ENCODE results near the gene MB21D2.

Gene MB21D2

DNA sequence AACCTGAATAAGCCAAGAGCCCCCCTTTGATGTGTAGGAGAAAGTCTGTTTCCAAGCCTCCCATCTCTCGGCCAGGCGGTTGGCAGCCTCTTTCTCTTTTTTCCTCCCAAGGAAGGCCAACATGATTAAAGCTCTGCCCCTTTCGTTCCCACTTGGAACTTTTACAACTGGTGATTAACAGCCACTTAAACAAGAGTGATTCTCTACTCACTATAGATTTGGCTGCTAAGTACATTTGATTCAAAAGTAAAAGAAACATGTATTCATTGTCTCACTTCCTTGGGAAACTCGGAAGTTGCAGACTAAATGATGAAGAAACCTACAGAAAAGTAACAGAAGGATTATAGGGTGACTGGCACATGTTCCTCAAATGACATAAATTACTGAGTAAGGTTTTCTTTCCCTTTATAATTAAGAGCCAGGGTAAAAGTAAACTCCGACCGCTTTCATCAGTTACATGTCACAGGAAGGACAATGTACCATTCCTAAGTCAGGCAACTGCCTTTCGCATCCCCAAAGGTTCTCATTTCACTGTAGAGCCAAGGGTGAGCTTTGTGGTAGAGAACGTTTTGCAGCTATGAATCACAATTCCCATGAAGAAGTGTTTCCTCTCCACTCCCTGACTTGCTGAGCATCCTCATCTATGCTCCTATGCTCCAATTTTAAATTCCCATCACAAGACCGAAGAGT is 72.7 kb downstream of the MB21D2 start:
- peaks cover 3% of the 10 kb centered on the region for H3K4me1 Mint-ChIP-seq (ENCODE audit: low read depth)
- H3K27me3 Mint-ChIP-seq, result peaks cover 2% of the 10 kb centered on the region
- no peaks in the 10 kb centered on the region for H3K36me3 Mint-ChIP-seq
- no peaks in the 10 kb centered on the region for H3K9me3 Mint-ChIP-seq (ENCODE audit: low read depth)
- H3K27ac Mint-ChIP-seq, result no peak overlapping the region
- no peak overlapping the region for H3K4me3 Mint-ChIP-seq

DNA sequence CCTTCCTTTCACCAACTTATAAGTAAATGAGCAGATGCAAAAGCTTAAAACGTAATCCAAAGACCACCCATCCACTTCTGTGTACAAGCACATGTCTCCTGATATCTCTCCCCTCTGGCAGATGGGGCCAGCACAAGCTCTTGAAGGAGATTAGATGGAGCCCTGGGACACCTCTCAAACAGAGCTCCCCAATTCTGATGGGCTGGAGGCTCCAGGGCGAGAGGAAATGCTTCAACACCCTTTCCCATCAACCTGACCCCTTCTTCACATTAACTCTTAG is 73.2 kb downstream of the MB21D2 start:
- H3K36me3 Mint-ChIP-seq, result no peaks in the 10 kb centered on the region
- H3K4me1 Mint-ChIP-seq (ENCODE audit: low read depth), result peaks cover 3% of the 10 kb centered on the region
- peaks cover 2% of the 10 kb centered on the region for H3K27me3 Mint-ChIP-seq
- H3K4me3 Mint-ChIP-seq, result no peak overlapping the region
- no peaks in the 10 kb centered on the region for H3K9me3 Mint-ChIP-seq (ENCODE audit: low read depth)
- no peak overlapping the region for H3K27ac Mint-ChIP-seq

DNA sequence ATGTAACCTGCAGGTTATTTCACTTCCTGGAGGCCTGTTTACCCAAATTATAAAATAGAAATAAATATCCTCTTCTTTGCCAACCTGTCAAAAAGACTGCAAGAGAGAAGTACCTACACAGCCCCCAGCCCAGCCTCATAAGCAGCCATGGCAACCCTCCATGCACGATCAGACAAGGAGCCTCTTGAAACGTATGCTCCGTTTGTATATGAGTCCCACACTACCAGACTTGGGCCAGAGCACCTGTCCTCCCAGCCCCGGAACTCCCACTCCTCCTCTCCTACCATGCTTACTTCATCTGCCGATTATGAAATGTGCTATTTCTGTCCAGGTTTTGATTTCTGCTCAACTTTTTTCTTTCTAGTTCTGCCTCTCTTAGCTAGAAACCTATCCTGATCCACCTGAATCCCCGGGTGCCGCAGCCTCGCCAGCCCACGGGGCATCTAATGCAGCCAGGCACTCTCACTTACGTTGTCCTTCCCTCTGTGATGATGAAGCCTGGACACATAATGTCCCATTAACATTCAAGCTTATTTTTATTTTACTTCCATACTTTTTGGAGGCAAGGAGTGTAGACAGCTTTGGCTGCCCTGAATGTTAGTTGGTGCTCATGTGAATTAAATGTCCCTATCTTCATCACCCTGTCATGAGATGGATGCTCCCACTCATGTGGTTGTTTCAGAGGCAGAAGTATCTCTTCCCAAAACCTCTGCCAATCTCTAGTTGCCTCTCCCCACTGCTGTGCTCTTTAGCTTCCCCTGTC is 73.8 kb downstream of the MB21D2 start:
- H3K9me3 Mint-ChIP-seq (ENCODE audit: low read depth), result no peaks in the 10 kb centered on the region
- peaks cover 2% of the 10 kb centered on the region for H3K27me3 Mint-ChIP-seq
- no peak overlapping the region for H3K4me3 Mint-ChIP-seq
- H3K36me3 Mint-ChIP-seq, result no peaks in the 10 kb centered on the region
- H3K4me1 Mint-ChIP-seq (ENCODE audit: low read depth), result peaks cover 3% of the 10 kb centered on the region
- no peak overlapping the region for H3K27ac Mint-ChIP-seq

DNA sequence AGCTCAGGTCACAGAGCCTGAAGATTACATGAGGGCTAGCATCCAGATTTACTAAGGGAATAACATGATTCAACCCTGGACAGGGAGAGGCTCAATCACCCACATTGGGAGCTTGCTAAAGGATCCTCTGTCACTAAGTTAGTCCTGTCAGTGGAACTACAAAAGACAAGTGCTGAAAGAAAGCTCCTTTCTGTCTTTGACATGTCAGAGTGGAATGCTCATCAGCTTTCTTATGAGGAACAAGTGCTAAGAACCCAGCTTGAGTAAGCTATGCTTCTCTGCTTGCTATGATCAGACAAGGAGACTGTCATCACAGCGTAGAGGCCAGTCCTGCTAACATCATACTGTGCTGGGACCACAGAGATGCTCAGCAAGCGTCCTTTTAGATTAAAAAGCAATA is 74.5 kb downstream of the MB21D2 start:
- peaks cover 3% of the 10 kb centered on the region for H3K4me1 Mint-ChIP-seq (ENCODE audit: low read depth)
- H3K9me3 Mint-ChIP-seq (ENCODE audit: low read depth), result no peaks in the 10 kb centered on the region
- H3K4me3 Mint-ChIP-seq, result no peak overlapping the region
- H3K36me3 Mint-ChIP-seq, result no peaks in the 10 kb centered on the region
- H3K27me3 Mint-ChIP-seq, result peaks cover 2% of the 10 kb centered on the region
- H3K27ac Mint-ChIP-seq, result no peak overlapping the region

DNA sequence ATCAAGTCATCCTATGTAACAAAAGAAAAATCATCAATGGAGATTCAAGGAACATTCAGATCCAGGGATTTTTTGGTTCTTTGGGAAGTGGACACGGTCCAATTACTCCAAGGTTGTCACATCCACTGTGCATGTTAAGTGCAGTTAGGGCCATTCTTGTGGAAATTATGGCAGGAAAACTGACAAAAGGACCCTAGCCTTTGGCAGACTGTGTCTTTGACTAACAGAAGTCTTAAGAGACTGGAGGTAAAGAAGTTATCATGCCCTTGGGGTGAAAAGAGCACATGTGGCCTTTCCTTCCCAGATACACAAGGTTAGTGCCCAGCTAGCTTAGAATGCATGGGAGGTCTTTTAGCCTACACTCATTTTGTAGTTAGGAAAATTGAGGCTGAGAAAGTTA is 74.9 kb downstream of the MB21D2 start:
- no peaks in the 10 kb centered on the region for H3K36me3 Mint-ChIP-seq
- no peaks in the 10 kb centered on the region for H3K9me3 Mint-ChIP-seq (ENCODE audit: low read depth)
- H3K27me3 Mint-ChIP-seq, result peaks cover 2% of the 10 kb centered on the region
- H3K27ac Mint-ChIP-seq, result no peak overlapping the region
- no peak overlapping the region for H3K4me3 Mint-ChIP-seq
- H3K4me1 Mint-ChIP-seq (ENCODE audit: low read depth), result peaks cover 7% of the 10 kb centered on the region

DNA sequence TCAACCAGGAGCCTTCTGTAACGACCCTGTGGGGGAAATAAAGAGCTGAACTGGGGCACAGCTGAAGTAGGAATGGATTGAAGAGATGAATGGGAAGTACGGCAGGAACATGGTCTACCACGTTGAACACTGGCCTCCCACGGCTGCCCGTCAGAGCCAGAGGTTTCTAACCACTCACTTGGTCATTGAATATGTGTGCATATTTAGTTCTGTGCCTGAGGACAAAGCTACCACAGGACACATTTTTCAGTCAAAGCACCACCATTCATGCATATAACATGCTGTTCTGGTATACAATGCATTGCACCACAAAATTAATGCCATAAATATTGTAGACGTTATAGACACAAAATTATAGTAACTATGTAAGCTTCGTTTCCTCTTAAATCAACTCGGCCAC is 75.5 kb downstream of the MB21D2 start:
- Mint-ChIP-seq H3K36me3 (no peaks in the 10 kb centered on the region), H3K27ac (no peak overlapping the region), H3K4me1 (ENCODE audit: low read depth) (peaks cover 9% of the 10 kb centered on the region), H3K9me3 (ENCODE audit: low read depth) (no peaks in the 10 kb centered on the region), H3K27me3 (peaks cover 2% of the 10 kb centered on the region), H3K4me3 (no peak overlapping the region)

DNA sequence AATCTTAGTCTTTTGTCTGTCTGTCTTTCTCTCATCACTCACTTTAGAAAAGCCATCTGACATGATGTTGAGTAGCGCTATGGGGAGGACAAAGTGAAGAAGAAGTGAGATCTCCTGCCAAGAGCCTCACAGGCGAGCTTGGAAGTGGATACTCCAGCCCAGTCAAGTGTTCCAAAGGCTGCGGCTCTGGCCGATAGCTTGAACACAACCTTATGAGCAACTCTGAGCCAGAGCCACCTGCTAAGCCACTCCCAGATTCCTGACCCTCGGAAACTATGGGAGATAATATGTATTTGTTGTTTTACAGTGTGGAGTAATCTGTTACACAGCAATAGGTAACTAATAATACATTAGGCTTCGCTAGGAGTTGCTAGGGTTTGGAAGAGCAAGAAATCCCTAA is 76.2 kb downstream of the MB21D2 start:
- Mint-ChIP-seq H3K4me1 (ENCODE audit: low read depth) (peaks cover 8% of the 10 kb centered on the region), H3K27me3 (peaks cover 2% of the 10 kb centered on the region), H3K36me3 (no peaks in the 10 kb centered on the region), H3K4me3 (no peak overlapping the region), H3K9me3 (ENCODE audit: low read depth) (no peaks in the 10 kb centered on the region), H3K27ac (no peak overlapping the region)

DNA sequence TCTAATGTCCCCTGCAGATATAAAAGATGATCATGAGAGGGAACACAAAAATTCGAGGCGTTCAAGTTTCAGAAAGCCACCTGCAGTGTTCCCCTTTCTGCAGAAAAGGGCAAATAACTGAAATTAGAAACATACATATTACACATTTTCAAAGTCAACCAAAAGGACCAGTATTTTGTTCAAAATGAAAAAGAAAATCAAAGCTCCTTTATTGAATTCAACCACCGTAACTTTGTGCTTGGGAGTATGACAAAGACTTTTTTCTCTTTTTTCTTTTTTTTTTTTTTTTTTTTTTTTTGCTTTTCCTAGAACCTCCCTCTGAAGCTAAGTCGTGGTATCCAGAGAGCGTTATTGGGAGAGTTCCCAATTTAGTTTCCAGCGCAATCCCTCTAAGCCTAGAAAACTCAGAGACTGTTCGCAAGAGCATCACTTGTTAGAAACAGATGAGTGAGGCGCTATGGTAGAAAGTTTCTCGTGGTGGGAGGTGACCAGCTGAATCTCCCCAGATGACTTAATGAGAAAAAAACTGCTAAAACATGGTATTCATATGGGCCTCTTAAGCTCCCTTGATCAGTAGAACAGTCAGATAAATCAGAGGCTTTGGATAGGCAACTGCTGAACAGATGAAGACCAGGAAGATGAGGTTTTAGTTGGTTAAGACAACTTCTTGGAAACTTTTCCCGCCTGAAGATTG is 77.4 kb downstream of the MB21D2 start:
- H3K9me3 Mint-ChIP-seq (ENCODE audit: low read depth), result no peaks in the 10 kb centered on the region
- no peak overlapping the region for H3K27ac Mint-ChIP-seq
- no peaks in the 10 kb centered on the region for H3K36me3 Mint-ChIP-seq
- H3K27me3 Mint-ChIP-seq, result peaks cover 2% of the 10 kb centered on the region
- no peak overlapping the region for H3K4me3 Mint-ChIP-seq
- H3K4me1 Mint-ChIP-seq (ENCODE audit: low read depth), result peaks cover 15% of the 10 kb centered on the region

DNA sequence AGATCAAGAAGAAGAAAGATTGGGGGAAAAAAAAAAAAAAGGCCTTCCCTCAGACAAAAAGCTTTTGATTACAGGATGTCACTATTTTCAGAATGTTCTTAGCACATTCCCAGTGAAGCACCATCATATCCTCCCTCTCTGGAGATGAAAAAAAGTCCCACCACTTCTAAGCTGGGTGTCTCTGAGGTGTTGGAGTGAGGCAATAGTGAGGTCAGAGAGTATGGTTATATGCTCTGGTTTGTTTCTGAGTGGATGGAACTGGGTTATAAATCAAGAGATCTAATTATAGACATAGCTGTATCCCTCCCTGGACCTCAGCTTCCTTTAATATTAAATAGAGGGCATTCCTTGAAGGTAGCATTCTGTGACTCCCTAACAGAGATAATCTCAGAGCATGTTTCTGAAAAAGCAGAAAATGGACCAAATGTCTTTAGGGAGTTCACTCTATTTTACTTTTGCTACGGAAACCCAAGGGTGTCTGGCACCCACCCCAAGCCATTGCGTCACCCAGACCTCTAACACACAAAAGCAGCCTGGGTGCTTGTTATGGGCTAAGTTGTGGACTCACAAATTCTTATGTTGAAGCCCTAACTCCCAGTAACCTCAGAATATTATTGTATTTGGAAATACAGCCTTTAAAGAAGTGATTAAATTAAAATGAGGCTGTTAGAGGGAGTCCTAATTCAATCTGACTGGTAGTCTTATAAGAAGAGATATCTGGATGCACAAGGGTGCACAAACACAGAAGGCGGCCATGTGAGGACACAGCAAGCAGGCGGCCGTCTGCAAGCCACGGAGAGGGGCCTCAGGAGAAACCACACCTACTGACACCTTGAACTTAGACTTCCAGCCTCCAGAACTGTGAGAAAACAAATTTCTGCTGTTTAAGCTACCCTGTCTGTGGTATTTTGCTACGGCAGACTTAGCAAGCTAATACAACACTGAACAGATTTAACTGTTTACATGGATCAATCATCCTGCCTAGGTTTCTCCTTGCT is 81.5 kb downstream of the MB21D2 start:
- Mint-ChIP-seq H3K9me3 (ENCODE audit: low read depth) (no peaks in the 10 kb centered on the region), H3K27me3 (peaks cover 7% of the 10 kb centered on the region), H3K4me1 (ENCODE audit: low read depth) (peaks cover 18% of the 10 kb centered on the region), H3K36me3 (peaks cover 2% of the 10 kb centered on the region), H3K27ac (no peak overlapping the region), H3K4me3 (no peak overlapping the region)

DNA sequence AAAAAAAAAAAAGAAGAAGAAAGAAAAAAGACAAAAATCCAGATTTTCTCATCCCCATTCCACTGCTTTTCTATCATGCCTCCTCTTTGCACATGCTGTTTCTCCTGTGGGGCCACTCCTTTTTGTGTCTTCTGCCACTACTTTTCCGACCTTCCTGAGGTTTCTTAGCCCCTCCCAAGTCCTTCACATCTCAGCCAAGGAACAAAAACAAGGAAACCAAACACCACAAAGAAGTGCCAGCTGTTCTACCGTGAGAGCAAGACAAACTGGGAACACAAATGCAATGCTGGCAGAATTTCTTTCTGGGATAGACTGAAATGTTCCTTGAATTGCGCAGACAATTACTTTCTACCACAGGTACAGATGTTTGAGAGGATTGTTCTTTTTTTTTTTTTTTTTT is 83.2 kb downstream of the MB21D2 start:
- Mint-ChIP-seq H3K4me1 (ENCODE audit: low read depth) (peaks cover 18% of the 10 kb centered on the region), H3K27me3 (peaks cover 5% of the 10 kb centered on the region), H3K27ac (no peak overlapping the region), H3K9me3 (ENCODE audit: low read depth) (no peaks in the 10 kb centered on the region), H3K4me3 (no peak overlapping the region), H3K36me3 (peaks cover 2% of the 10 kb centered on the region)

DNA sequence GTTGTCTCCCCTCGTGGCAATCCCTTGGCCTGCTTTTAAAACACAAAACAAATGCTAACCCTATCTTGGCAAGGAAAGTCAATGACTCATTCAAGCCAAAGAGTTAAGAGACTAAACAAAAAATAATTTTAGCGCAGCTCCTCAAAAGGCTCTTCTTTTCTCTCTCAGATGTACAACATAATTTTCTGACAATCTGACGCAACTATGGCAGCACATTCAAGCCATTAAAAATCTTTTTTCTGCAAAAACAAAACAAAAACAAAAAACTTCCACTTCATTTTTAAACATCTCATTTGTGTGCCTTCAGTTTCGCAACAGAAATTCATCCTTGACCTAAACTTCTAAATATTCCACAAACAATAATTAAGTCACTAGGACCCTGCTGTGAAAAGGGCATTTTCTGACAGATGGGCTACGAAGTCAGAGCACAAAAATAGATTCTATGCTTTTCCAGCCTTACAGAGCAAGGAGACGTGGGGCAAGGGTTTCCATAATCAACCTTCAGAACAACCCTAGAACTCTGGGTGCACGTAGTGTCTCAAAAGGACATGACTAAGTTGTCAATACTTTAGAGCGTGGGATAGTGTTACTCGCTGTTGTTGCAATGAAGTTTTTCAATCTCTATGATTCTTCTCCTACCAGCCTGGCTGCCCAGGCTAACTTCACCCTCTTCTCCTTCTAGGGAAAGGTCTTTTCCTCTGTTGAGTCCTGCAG is 84.3 kb downstream of the MB21D2 start:
- Mint-ChIP-seq H3K4me1 (ENCODE audit: low read depth) (peaks cover 18% of the 10 kb centered on the region), H3K36me3 (peaks cover 2% of the 10 kb centered on the region), H3K9me3 (ENCODE audit: low read depth) (no peaks in the 10 kb centered on the region), H3K27me3 (peaks cover 5% of the 10 kb centered on the region), H3K27ac (no peak overlapping the region), H3K4me3 (no peak overlapping the region)

DNA sequence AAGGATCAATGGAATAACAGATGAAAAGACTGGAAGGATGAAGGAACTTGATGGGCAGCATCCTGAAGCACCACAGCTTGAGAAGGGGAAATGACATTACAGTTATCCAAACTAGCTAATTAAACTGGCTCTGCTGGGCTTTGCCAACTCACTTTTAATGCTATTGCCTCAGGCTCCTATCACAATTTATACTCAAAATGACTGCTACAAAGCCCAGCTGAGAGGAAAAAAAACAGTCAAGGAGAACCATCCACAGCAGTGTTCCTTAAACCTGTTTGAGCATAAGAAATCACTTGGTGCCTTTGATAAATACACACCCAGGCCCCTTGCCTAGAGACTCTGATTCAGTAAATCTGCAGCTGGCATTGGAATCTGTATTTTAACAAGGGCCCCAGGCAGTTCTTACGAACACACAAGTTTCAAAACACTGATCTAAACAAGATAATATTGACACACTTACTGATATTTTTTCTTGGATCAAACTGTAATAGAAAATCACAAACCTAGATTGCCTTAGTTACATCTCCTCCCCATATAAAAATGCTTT is 85.8 kb downstream of the MB21D2 start:
- no peaks in the 10 kb centered on the region for H3K9me3 Mint-ChIP-seq (ENCODE audit: low read depth)
- H3K4me1 Mint-ChIP-seq (ENCODE audit: low read depth), result peaks cover 12% of the 10 kb centered on the region
- H3K27me3 Mint-ChIP-seq, result peaks cover 5% of the 10 kb centered on the region
- H3K36me3 Mint-ChIP-seq, result peaks cover 2% of the 10 kb centered on the region
- no peak overlapping the region for H3K4me3 Mint-ChIP-seq
- no peak overlapping the region for H3K27ac Mint-ChIP-seq

DNA sequence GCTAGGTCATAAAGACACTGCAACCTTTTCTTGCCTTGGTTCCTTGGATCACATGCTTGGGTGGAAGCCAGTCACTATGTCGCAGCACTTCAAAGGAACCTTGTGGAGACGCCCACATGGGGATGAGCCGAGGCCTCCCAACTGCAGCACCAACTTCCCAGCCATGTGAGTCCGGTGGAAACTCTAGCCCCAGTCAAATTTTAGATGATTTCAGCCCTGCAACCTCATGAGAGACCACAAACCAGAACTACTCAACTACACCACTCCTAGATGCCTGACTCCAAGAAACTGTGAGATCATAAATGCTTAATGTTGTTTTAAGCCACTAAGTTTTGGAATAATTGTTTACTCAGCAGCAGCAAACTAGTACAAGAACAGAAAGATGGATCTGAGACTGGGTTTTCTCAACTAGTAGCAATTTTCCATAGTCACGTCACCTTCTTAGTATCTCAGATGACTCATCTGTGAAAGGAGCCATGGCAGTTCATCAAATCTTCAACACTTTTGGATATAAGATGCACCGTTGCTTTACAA is 86.5 kb downstream of the MB21D2 start:
- H3K4me3 Mint-ChIP-seq, result no peak overlapping the region
- peaks cover 5% of the 10 kb centered on the region for H3K27me3 Mint-ChIP-seq
- peaks cover 3% of the 10 kb centered on the region for H3K36me3 Mint-ChIP-seq
- H3K9me3 Mint-ChIP-seq (ENCODE audit: low read depth), result no peaks in the 10 kb centered on the region
- H3K27ac Mint-ChIP-seq, result no peak overlapping the region
- H3K4me1 Mint-ChIP-seq (ENCODE audit: low read depth), result peaks cover 12% of the 10 kb centered on the region

All from activated naive CD8-positive, alpha-beta T cell (primary cell).